ENCODE measurements around the gene MTHFSD.
A peak's percentile ranks its signal among the peaks of the same experiment; 100 is the strongest.

Gene MTHFSD

DNA sequence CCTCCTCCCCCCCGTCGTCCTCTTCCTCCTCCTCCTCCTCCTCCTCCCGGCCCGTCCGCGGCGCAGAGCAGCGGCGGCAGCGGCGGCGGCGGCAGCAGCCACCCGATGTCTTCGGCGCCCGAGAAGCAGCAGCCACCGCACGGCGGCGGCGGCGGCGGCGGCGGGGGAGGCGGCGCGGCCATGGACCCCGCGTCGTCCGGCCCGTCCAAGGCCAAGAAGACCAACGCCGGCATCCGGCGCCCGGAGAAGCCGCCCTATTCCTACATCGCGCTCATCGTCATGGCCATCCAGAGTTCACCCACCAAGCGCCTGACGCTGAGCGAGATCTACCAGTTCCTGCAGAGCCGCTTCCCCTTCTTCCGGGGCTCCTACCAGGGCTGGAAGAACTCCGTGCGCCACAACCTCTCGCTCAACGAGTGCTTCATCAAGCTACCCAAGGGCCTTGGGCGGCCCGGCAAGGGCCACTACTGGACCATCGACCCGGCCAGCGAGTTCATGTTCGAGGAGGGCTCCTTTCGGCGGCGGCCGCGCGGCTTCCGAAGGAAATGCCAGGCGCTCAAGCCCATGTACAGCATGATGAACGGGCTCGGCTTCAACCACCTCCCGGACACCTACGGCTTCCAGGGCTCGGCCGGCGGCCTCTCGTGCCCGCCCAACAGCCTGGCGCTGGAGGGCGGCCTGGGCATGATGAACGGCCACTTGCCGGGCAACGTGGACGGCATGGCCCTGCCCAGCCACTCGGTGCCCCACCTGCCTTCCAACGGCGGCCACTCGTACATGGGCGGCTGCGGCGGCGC is 44.4 kb downstream of the MTHFSD start, which contains the start of gene FOXF1:
Gene FOXF1, plus strand, starts transcription at position 63 of the 797 bp plus-strand sequence. Its CDS starts 43 bp downstream, at position 106.
- TF ChIP-seq POLR2A (IDR thresholded peaks at IDR 0.05; ENCODE audit: low read depth, low read length) = no peak
- DNase-seq (ENCODE audit: insufficient read length, low spot score) (no peak), FAIRE-seq (no peak)

DNA sequence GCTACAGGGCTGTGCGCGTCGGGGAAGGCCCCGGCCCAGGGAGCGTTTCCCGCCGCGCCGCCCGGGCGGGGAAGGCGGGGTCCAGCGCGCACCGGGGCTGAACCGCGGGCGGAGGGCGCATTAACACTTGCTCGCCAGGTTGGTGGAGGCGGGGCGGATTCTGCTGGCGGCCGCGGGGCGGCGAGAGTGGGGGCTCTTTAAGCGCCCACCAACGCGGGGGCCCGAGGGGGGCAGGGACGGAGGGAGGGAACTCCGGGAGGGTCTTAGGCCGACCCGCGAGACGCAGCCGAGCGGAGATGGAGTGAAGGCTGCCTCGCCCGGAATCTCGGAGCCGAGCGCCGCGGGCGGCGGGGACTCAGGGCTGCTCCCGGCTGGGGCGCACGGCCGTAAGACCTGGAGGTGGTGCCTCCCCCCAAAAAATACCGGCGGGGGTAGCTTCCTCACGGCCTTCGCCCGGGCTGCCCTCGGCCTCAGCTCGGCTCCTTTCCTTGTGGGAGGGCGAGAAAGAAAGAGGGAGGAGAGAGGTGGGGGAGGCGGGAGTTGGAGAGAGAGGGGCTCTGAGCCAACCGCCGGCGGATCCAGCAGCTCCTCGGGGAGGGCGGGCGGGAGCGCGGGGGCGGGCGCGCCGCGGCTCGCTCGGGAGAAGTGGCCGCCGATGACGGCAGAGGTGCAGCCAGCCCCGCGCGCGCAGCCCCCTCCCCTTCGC is 45.1 kb downstream of the MTHFSD start:
- TF ChIP-seq POLR2A (IDR thresholded peaks at IDR 0.05; ENCODE audit: low read depth, low read length) = no peak
- peak; percentile 57 for DNase-seq (ENCODE audit: insufficient read length, low spot score)
- no peak for FAIRE-seq

DNA sequence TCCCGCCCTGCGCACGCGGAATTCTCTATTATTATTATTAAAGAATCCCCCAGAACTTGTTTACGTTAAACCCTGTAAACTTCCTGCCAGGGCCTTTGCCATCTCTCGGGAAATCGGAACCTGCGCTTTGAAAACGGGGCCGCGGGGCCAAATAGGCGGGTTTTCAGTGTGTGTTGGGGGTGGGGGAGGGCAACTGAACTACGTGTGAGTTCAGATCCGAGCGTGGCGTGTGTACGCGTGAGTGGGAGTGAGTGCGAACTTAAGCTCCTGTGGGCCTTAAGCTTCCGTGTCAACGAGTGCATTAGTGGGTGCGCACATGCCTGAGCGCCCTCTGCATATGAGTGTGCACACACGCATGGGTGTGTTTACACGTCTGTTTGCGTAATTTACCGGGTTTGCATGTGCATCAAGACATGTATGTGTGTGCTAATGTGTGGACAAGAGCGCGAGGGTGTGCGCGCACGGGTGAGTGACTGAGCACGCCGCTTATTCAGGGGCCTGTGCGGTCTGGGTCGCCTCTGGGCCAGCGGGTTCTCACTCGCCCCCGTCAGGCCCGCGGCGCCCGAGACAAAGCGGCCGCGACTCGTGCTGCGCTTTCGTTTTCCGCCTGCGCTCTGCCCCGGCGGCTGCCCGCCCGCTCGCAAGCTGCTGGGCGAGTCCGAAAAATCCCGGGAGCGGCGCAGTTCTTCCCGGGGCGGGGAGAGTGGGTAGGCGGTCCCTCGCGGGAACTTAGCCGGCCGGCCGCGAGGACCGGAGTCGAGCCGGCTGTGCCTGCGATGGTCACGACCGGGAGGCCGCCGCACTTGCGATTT is 45.9 kb downstream of the MTHFSD start:
- FAIRE-seq (no peak), DNase-seq (ENCODE audit: insufficient read length, low spot score) (peak; percentile 90)
- no peak for TF ChIP-seq POLR2A (IDR thresholded peaks at IDR 0.05; ENCODE audit: low read depth, low read length)

DNA sequence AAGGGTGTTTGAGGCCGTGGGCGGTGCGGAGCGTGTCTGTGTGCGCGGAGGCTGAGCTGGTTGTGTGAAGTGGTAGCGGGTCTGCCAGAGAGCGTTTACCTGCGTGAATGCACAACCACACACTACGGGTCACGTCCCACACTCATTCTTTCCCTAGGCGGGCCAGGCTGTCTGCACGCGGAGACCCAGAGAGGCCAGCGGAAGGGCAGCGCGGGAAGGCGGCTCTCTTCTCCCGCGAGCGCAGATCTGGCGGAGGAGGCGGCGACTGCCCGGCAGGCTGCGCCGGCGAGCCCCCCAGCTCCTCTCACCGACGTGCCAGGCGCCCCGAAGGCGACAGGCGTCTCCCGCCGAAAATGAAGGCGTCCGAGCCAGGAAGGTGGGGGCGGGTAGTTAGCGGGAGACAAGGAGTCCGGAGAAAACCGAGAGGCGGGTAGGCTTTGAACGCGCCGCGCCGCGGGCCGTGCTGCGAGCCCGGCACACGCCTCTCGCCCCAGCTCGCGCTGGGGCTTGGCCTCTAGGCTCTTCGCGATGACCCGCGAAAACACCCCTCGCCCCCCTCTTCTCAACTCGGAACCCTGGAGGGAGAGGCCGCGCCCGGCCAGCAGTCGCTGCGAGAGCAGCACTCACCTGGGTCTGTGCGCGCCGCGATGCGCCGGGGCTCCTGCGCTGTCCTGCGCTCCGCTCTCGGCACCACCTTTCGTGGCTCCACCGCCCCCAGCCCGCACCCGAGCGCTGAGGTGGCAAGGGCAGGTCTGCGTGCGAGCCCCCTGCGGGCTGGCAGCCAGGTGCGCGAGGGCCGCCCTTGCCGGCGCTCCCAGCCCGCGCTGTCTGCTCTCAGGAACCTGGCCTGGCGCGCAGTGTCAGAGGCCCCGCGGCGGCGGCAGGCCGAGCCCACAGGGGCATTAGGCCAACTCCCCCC is 46.7 kb downstream of the MTHFSD start:
- DNase-seq (ENCODE audit: insufficient read length, low spot score) (no peak), FAIRE-seq (no peak)
- no peak for TF ChIP-seq POLR2A (IDR thresholded peaks at IDR 0.05; ENCODE audit: low read depth, low read length)

DNA sequence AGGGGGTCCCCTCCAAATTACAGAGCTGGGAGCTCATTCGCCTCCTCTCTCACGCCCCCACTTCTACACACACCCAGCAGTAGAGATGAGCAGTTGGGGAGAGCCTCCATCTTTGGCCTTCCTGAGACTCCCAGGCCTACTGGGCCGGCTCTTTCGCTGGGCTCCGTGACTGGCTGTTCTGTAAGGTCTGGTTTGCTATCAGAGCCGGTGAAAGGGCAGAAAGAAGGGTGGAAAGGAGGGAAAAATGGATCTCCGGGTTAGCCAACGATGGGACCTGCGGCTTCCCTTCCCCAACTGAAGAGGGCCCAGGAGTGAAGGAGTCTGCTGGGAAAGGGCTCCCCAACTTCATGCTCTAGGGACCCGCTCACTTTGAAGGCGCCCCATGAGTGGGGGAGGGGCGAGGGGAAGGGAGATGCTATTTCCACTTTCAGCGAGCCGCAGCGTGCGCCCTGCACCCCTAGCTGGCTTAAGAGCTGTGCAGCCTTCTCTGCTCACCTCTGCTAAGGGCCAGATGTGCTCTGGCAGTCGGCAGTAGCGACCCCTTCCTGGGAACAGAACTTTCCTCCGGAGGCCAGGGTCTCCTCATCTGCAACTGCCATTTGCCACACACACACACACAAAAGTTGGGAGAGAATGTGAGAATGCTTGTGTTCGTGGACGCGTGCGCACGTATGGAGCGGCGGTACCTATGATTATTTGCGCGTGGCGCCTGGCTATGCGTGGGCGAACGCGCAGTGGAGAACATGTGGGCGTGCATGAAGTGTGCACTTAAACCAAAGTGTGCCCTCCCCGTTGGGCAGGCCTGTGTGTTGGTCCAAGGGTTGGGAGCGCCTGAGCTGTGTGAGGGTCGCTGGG is 47.6 kb downstream of the MTHFSD start:
- no peak for TF ChIP-seq POLR2A (IDR thresholded peaks at IDR 0.05; ENCODE audit: low read depth, low read length)
- FAIRE-seq (no peak), DNase-seq (ENCODE audit: insufficient read length, low spot score) (no peak)

DNA sequence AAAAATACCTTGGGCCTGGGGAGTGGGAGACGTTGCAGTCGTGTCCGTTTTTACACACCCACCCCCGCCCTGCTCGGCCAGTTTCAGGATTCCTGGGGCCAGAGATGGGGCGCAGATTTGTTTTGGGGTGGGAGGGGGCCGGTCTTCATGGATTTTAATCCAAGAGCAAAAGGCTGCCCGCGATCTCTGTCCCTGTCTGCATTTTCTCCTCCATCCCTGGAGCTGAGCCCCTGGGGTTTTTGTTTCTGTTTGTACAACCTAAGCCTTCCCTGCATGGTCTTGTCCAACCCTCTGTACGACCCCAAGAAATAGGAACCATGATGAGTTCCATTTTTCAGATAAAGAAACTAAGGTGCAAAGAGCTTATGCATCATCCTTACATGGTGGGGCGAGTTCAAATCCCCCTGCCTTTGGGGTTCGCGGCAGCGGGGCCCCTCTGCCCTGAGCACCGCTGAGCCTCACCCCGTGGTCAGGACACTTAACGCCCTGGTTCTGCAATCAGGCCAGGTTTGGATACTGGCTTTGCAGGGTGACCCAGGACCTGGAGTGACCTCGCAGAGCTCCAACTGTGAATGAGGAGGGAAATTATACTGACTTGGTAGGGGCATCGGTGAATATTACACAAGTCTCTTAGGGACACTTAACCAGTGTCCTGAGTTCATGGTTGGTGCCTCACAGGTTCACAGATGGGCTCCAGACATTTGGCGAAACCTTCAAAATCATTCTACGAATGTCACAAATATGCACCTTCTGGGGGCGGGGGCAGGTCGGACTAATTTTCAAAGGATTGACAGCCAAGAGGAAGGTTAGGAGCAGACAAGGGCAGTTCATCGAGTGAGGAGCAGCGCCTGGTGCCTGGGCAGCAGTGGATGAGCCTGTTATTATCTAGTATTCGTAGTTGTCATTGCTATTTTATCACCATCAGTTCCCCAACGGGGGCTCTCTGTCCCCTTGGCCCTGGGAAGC is 48.9 kb downstream of the MTHFSD start:
- FAIRE-seq = no peak
- DNase-seq (ENCODE audit: insufficient read length, low spot score) = no peak
- no peak for TF ChIP-seq POLR2A (IDR thresholded peaks at IDR 0.05; ENCODE audit: low read depth, low read length)

DNA sequence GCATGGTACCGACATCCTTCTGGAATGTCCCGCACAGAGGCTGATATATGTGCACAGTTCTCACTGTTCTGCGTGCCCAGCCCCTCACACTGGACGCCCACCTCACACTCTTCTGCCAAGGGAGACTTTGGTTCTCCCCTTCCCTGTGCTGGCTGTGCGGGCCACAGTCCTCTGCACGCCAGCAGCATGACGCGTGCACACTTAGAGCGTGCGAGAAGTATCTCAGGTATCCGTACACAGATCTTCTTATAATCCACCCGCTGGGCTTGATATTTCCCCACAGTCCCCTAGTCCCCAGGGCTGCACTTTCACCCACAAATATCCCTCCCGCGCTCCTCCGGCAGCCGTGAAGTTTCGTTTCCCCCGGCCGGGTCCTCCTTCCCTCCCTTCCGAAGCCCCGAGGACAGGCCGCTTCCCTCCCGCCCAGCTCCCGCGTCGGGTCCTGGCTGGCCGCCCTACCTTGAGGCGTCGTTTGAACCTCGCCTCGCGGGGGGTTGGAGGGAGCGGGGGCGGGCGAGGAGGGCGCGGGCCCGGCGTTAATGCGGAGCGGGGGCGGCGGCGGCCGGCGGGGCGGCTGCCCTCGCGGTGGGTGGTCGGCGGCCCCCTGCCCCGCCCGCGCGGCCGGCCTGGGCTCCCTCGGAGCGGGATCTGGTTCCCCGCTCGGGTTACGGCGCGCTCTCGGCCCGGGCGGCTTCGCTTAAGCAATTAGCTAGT is 49.7 kb downstream of the MTHFSD start:
- DNase-seq (ENCODE audit: insufficient read length, low spot score) = no peak
- no peak for FAIRE-seq

DNA sequence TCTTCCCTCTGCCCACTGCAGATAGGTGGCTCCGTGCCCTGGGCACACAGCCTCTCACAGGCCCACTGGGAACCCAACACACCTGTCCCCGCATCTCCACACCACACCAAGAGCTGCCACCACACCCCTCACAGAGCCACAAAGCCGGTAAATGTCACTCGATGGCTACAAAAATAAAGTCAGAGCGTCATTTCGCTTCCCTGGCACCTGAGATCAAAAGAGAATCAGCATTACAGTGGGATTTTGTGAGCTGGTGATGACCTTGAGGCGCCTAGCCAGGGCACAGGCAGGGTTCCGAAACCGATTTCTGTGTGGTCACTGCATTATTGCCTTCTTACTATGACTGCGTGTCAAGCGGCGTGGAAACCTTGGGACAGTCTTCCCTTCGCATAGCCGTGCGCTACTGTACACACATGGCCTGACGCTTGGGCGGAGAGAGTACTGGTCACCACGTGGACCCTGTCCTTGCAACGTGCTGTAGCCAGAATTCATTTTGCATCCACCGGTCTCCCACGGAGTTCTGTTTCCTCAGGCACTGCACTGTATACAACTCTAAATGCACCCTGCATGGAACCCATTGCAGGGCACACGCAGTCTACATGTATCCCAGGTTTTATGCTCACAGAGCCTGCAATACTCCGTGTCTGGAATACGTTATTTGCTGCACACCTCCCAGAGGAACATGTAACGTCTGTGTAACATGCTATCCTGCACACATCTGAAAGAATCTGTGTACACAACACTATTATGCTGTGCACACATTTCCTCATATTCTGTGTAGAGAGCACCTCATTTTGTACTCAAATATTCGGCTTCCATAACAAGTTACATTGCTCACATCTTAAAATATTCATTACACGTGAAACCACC is 50.5 kb downstream of the MTHFSD start:
- FAIRE-seq (no peak), DNase-seq (ENCODE audit: insufficient read length, low spot score) (no peak)
- no peak for TF ChIP-seq POLR2A (IDR thresholded peaks at IDR 0.05; ENCODE audit: low read depth, low read length)

More for the DNA sequence above, 49.7 kb downstream of the MTHFSD start:
- TF ChIP-seq POLR2A (IDR thresholded peaks at IDR 0.05; ENCODE audit: low read depth, low read length) = no peak

DNA sequence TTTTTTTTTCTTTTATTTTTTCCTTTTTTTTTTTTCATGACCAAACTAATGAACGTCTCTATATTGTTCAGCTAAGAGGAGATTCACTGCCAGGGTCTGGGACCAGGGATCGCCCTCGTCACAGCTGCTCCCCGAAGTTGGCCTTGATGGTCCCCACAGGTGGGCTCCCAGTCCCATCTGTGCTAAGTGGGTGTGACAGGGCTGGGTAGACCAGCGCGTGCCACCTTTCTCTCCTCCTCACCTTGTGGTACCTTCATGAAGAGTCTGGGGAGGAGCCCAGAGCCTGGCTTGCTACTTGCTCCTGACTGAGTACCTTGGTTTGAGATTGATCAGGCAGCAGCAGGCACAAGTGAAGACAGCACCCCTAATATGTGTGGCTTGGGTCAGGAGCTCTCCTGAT is 51.2 kb downstream of the MTHFSD start:
- FAIRE-seq (no peak), DNase-seq (ENCODE audit: insufficient read length, low spot score) (no peak)
- TF ChIP-seq POLR2A (IDR thresholded peaks at IDR 0.05; ENCODE audit: low read depth, low read length) = no peak
